ENCODE measurements around the gene PEX19.

The PEX19 gene, protein sequence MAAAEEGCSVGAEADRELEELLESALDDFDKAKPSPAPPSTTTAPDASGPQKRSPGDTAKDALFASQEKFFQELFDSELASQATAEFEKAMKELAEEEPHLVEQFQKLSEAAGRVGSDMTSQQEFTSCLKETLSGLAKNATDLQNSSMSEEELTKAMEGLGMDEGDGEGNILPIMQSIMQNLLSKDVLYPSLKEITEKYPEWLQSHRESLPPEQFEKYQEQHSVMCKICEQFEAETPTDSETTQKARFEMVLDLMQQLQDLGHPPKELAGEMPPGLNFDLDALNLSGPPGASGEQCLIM

DNA sequence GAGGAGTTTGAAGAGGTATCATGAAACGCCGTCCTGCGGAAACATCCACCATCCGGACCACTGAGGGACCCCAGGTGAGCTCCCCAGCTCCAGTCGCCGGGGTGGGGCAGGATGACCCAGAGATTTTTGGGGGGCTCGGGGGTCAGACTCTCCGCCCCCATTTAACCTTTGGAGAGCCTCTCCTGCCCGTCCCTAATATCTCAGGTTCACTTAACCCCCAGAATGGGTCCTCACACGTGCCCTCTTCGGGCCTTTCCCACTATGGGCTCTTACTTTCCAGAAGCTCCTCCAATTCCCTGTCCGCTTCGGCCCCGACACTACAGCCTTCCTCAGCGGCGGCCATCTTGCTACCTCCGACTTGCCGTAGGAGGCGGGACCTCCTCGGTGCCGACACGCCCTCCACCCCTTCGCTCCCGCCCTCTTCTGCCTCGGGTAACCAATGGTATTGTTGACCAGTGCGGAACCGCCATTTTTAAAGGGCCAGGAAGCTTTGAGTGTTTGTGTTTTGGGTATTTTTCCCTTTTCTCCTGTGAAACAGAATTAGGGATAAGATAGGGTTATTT lies at the start of gene PEX19:
Gene PEX19, minus strand, starts transcription at position 352 of the 563 bp plus-strand sequence. Its CDS starts 9 bp downstream, at position 343.
- TF ChIP-seq GATA1 (IDR thresholded peaks at IDR 0.05; ENCODE audit: low read depth, low read length) (no peak), POLR2A (IDR thresholded peaks at IDR 0.05; ENCODE audit: low read length) (peak; percentile 72)

DNA sequence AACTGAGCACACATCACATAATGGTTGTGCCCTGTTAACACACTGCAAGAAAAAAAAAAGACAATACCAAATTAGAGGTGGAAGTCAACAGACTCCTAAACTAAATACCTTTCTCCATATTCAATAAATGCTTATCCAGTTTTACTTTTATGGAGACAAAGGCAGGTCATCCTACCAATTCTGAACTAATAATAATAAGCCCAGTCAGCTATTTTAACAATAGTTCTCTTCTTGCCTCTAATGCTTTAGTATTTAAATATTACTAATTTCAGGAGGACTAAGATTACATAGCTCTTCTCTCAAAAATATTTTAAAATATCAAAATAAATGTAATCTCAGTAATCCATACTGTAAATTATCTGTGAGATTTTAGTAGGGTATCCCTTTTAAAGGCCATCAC lies 47.6 kb upstream of the PEX19 start:
- TF ChIP-seq POLR2A (IDR thresholded peaks at IDR 0.05; ENCODE audit: low read length) (no peak), GATA1 (IDR thresholded peaks at IDR 0.05; ENCODE audit: low read depth, low read length) (no peak)
- DNase-seq = no peak

More for the DNA sequence above, at the start of gene PEX19:
- DNase-seq = peak; percentile 96

DNA sequence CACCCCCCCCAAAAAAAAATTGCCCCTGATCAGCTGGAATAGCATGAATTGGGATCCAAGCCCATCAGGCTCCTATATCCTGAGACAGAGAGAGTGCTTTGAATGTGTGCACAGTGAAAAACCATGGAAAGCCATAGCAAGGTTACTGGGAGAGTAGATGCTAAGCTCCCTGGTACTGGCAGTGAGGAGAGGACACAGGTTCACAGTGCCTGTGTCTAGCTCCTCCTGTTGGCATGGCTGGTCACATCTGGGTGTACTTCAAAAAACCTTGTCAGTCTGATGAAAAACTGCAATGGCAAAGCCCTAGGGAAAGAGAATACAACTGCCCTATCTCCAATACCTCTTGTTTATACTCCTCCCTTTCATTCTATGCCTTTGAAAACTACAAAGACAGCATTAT lies 45.2 kb upstream of the PEX19 start:
- DNase-seq = no peak
- no peak for TF ChIP-seq GATA1 (IDR thresholded peaks at IDR 0.05; ENCODE audit: low read depth, low read length)
- no peak for TF ChIP-seq POLR2A (IDR thresholded peaks at IDR 0.05; ENCODE audit: low read length)

DNA sequence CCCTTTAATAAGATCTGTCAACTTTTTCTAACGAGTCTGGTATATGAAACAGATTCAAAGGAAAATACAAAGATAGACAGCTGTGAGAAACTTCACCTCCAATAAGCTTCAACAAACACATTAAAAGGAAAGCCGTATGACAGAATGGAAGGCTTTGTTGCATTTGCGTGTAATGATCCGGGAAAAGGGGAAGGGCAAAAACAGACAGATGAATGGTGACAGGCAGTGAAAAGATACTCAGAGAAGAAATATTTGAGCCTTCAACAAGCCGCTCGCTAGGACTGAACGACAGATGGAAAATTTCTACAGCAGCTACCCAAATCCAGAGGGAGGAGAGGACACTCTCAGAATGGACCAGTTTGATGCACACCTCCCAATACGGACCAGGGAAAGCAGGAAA lies 43.3 kb upstream of the PEX19 start:
- no peak for TF ChIP-seq POLR2A (IDR thresholded peaks at IDR 0.05; ENCODE audit: low read length)
- TF ChIP-seq GATA1 (IDR thresholded peaks at IDR 0.05; ENCODE audit: low read depth, low read length) = no peak
- no peak for DNase-seq

- TF ChIP-seq GATA1 (IDR thresholded peaks at IDR 0.05; ENCODE audit: low read depth, low read length) (no peak), POLR2A (IDR thresholded peaks at IDR 0.05; ENCODE audit: low read length) (no peak)
- DNase-seq = peak; percentile 59 to 63
Measured at GRCh38 chr1:160326418-160326817, 41.5 kb upstream of the PEX19 start.

DNA sequence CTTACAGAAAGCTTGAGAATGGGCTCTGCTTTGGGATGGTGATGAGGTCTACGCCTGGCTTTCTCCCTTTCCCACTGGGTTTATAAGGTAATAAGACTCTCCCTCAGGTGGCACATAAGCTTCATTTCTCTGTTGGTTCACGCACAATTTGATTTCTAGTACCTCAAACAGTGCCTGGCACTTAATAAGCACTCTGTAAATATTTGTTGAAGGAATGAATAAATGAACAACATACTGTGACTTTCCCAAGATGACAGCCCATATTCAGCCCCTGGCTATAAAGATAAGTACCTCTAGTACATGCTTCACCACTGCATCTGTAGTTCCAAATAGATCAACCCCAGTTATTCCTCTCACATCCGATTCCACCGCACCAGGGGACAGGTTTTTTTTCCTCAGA lies 40.3 kb upstream of the PEX19 start:
- DNase-seq = no peak
- TF ChIP-seq GATA1 (IDR thresholded peaks at IDR 0.05; ENCODE audit: low read depth, low read length) (no peak), POLR2A (IDR thresholded peaks at IDR 0.05; ENCODE audit: low read length) (no peak)

GRCh38 chr1:160322831-160323230 lies 37.9 kb upstream of the PEX19 start:
- no peak for DNase-seq
- TF ChIP-seq POLR2A (IDR thresholded peaks at IDR 0.05; ENCODE audit: low read length) (no peak), GATA1 (IDR thresholded peaks at IDR 0.05; ENCODE audit: low read depth, low read length) (no peak)

GRCh38 chr1:160315359-160315758 lies 30.4 kb upstream of the PEX19 start:
- no peak for DNase-seq
- TF ChIP-seq GATA1 (IDR thresholded peaks at IDR 0.05; ENCODE audit: low read depth, low read length) = no peak
- TF ChIP-seq POLR2A (IDR thresholded peaks at IDR 0.05; ENCODE audit: low read length) = no peak

DNA sequence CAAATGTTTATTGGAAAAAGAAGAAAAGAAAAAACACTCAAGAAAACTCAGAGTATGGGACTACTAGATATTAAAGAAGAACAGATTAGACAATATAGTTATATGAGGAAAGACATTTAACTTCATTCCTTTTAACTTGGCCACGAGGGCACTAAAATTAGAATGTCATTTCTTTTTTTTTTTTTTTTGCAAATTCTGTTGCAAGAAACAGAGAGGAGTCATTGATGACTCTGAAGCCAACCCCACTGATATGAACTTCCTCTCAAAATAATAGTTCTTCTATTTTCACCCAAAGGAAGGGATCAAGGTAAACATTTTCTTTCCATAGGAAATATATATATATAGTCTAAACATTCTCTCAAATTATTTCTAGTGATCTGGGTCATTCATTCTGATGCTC lies 24.6 kb upstream of the PEX19 start:
- TF ChIP-seq POLR2A (IDR thresholded peaks at IDR 0.05; ENCODE audit: low read length) (no peak), GATA1 (IDR thresholded peaks at IDR 0.05; ENCODE audit: low read depth, low read length) (no peak)
- DNase-seq = no peak

DNA sequence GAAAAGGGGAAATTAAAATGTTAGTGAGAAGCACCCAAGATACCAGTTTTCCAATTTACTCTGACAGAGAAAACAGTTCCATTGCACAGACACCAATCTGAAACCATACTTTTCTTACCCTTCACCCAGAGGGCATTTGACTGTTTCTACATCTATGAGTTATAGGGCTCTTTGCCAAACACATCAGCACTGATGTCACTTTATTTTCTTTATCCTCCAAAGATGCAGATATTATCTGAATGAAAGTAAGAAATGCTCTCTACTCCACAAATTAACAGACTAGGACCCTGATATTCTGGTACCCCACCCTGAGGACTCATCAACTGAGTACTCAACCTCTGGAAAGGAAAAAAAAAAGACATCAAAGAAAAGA lies 24.2 kb upstream of the PEX19 start:
- DNase-seq = no peak
- TF ChIP-seq GATA1 (IDR thresholded peaks at IDR 0.05; ENCODE audit: low read depth, low read length) = no peak
- TF ChIP-seq POLR2A (IDR thresholded peaks at IDR 0.05; ENCODE audit: low read length) = no peak

GRCh38 chr1:160308451-160309184 lies 23.7 kb upstream of the PEX19 start:
- DNase-seq = no peak
- TF ChIP-seq GATA1 (IDR thresholded peaks at IDR 0.05; ENCODE audit: low read depth, low read length) (no peak), POLR2A (IDR thresholded peaks at IDR 0.05; ENCODE audit: low read length) (no peak)

- no peak for DNase-seq
- TF ChIP-seq GATA1 (IDR thresholded peaks at IDR 0.05; ENCODE audit: low read depth, low read length) = no peak
- no peak for TF ChIP-seq POLR2A (IDR thresholded peaks at IDR 0.05; ENCODE audit: low read length)
Measured at GRCh38 chr1:160307118-160307791, 22.3 kb upstream of the PEX19 start.

GRCh38 chr1:160300173-160300572 lies 15.2 kb upstream of the PEX19 start:
- TF ChIP-seq GATA1 (IDR thresholded peaks at IDR 0.05; ENCODE audit: low read depth, low read length) (no peak), POLR2A (IDR thresholded peaks at IDR 0.05; ENCODE audit: low read length) (no peak)
- no peak for DNase-seq

DNA sequence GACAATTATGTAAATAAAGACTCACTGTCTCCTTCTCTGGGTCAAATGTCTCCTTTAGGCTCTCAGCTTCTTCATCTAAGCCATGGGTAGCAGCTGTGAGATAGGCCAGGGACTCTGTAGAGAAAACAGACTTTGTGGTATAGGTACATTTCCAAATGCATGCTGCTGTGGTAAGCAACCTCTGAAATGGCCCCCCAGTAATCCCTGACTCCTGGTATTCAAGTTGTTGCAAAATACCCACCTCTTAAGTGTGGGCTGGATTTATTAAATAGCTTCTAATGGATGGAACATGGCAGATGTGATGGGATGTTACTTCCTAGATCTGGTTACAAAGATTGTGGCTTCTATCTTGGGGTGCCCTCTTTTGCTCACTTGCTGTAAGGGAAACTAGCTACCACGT lies 11.1 kb upstream of the PEX19 start:
- TF ChIP-seq GATA1 (IDR thresholded peaks at IDR 0.05; ENCODE audit: low read depth, low read length) = no peak
- no peak for TF ChIP-seq POLR2A (IDR thresholded peaks at IDR 0.05; ENCODE audit: low read length)
- no peak for DNase-seq
